ENCODE results near the gene CRPPA.

GRCh38 chr7:16399265-16399831, 22.0 kb downstream of the CRPPA start:
- TF ChIP-seq EZH2 (IDR thresholded peaks at IDR 0.05; ENCODE audit: borderline replicate concordance) (no peak), CTCF (IDR thresholded peaks at IDR 0.05; ENCODE audit: poor library complexity) (no peak), EZH2phosphoT487 (IDR thresholded peaks at IDR 0.05; ENCODE audit: low read depth, severe bottlenecking, unreplicated experiment) (no peak)
